Stimulated activated CD4-positive, alpha-beta T cell treated with anti-CD3 and anti-CD28 coated beads, Interleukin-1b, Interleukin-23, amount 100 ng/mL, for 24 hours (primary cell): ENCODE results near the gene NUP58.
"Not testable (repeated sequence)": the region's sequence is repeated elsewhere in the genome, so short reads cannot be mapped to it uniquely, and the experiment has no call there.

Experiments
- DNase-seq, 4 experiments: peaks; one replicate each; pipeline ENCODE4 v3.0.0-alpha.2; 2020; ENCODE audit warnings: low read depth in 4 of 4, low spot score in 1 of 4

NUP58 gene

GRCh38 chr13:25302121-25302520 is 696 bp downstream of the NUP58 start:
- DNase-seq, result no peak

GRCh38 chr13:25306671-25307464 is 5.4 kb downstream of the NUP58 start:
- DNase-seq, result no peak

- DNase-seq, result no peak
These were observed 9.5 kb downstream of the NUP58 start for GRCh38 chr13:25310891-25311290.

- not testable (repeated sequence) for DNase-seq
These were observed 17.5 kb downstream of the NUP58 start for GRCh38 chr13:25318946-25319345.

- no peak for DNase-seq
These were observed 18.3 kb downstream of the NUP58 start for GRCh38 chr13:25319771-25320170.

- DNase-seq, result no peak
These were observed 22.7 kb downstream of the NUP58 start for GRCh38 chr13:25324100-25324499.

- no peak for DNase-seq
These were observed 28.3 kb downstream of the NUP58 start for GRCh38 chr13:25329706-25330105.

GRCh38 chr13:25330541-25330940 is 29.1 kb downstream of the NUP58 start:
- DNase-seq, result no peak

- DNase-seq, result no peak
These were observed 34.4 kb downstream of the NUP58 start for GRCh38 chr13:25335856-25336255.

- no peak for DNase-seq
These were observed 44.2 kb downstream of the NUP58 start for GRCh38 chr13:25345576-25345975.

GRCh38 chr13:25347151-25347550 is 45.7 kb downstream of the NUP58 start:
- no peak for DNase-seq

GRCh38 chr13:25351404-25351803 is 50.0 kb downstream of the NUP58 start:
- no peak for DNase-seq

- no peak for DNase-seq
These were observed 50.8 kb downstream of the NUP58 start for GRCh38 chr13:25352230-25352629.

- no peak for DNase-seq
These were observed 51.4 kb downstream of the NUP58 start for GRCh38 chr13:25352806-25353205.

GRCh38 chr13:25353344-25353743 is 51.9 kb downstream of the NUP58 start:
- DNase-seq, result no peak

- no peak for DNase-seq
These were observed 53.0 kb downstream of the NUP58 start for GRCh38 chr13:25354377-25354776.

GRCh38 chr13:25360443-25360842 is 59.0 kb downstream of the NUP58 start:
- DNase-seq, result not testable (repeated sequence)

GRCh38 chr13:25365720-25366235 is 64.4 kb downstream of the NUP58 start:
- no peak for DNase-seq

GRCh38 chr13:25371158-25371874 is 69.9 kb downstream of the NUP58 start:
- no peak for DNase-seq

- DNase-seq, result no peak
These were observed 70.5 kb downstream of the NUP58 start, which contains the start of gene ATP8A2 for GRCh38 chr13:25371875-25372283. TSS of gene ATP8A2 (plus strand) at chr13:25371974. CDS start at chr13:25372213, 239 bp downstream.

- DNase-seq, result no peak
These were observed 71.1 kb downstream of the NUP58 start for GRCh38 chr13:25372284-25373081.
